ENCODE data around the gene NKX1-2.

Gene NKX1-2

DNA sequence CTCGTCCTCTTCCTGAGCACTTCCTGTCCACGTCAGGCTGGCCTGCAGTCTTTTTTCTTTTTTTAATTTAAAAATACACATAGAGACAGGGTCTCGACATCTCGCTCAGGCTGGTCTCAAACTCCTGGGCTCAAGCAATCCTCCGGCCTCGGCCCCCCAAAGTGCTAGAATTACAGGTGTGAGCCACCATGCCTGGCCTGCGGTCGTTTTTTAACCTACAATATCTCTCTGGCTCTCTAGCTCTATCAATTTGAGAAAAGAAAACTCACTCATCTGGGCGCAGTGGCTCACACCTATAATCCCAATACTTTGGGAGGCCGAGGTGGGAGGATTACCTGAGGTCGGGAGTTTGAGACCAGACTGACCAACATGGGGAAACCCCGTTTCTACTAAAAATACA lies 27.1 kb downstream of the NKX1-2 start:
- DNase-seq = no peak
- H3K9me3 Mint-ChIP-seq = no peaks in the 10 kb centered on the region
- peaks cover 25% of the 10 kb centered on the region for H3K27me3 Mint-ChIP-seq
- H3K4me3 Mint-ChIP-seq = no peak overlapping the region
- peaks cover 7% of the 10 kb centered on the region for H3K4me1 Mint-ChIP-seq
- H3K27ac Mint-ChIP-seq = no peak overlapping the region
- no peaks in the 10 kb centered on the region for H3K36me3 Mint-ChIP-seq (ENCODE audit: low read depth)
- ATAC-seq = no peak

DNA sequence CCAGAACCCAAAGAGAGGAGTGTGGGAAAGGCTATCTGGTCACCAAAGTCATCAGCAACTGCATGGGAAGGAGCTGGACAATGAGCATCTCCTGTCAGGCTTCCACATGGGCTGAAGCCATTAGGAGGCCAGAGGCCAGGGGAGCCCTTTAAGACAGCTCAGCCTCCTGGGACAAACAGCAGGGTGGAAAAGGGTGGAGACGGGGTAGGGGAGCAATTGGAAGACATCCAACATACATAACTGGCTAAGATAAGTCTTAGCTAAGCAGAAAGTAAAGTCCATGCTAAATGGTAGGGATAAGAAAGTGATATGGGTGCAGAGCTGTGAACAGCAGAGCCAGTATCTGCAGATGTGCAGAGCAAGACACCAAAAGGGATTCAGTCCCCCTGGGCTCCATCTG lies 29.6 kb downstream of the NKX1-2 start:
- H3K4me3 Mint-ChIP-seq = no peak overlapping the region
- no peak for ATAC-seq
- H3K27me3 Mint-ChIP-seq = peaks cover 23% of the 10 kb centered on the region
- no peaks in the 10 kb centered on the region for H3K36me3 Mint-ChIP-seq (ENCODE audit: low read depth)
- H3K9me3 Mint-ChIP-seq = no peaks in the 10 kb centered on the region
- H3K4me1 Mint-ChIP-seq = peaks cover 18% of the 10 kb centered on the region
- H3K27ac Mint-ChIP-seq = no peak overlapping the region
- DNase-seq = no peak

DNA sequence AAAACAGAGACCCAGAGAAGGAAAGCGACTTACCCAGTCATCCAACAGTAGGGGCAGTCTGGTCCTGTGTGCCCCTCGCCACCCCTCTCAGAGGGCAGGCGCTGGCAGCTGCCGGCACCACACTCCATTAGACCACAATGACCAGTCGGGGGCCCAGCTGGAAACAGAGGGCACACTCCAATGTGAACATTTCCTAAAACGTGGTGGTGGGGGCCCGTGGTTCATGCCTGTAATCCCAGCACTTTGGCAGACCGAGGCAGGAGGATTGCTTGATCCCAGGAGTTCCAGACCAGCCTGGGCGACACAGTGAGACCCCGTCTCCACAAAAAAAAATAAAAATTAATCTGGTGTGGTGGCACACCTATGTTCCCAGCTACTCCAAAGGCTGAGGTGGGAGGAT lies 30.2 kb downstream of the NKX1-2 start:
- peaks cover 22% of the 10 kb centered on the region for H3K27me3 Mint-ChIP-seq
- peak overlapping the region; percentile 82 for H3K4me3 Mint-ChIP-seq
- peak overlapping the region; percentile 49 for H3K27ac Mint-ChIP-seq
- no peaks in the 10 kb centered on the region for H3K36me3 Mint-ChIP-seq (ENCODE audit: low read depth)
- ATAC-seq = no peak
- no peak for DNase-seq
- H3K4me1 Mint-ChIP-seq = peaks cover 18% of the 10 kb centered on the region
- H3K9me3 Mint-ChIP-seq = no peaks in the 10 kb centered on the region

DNA sequence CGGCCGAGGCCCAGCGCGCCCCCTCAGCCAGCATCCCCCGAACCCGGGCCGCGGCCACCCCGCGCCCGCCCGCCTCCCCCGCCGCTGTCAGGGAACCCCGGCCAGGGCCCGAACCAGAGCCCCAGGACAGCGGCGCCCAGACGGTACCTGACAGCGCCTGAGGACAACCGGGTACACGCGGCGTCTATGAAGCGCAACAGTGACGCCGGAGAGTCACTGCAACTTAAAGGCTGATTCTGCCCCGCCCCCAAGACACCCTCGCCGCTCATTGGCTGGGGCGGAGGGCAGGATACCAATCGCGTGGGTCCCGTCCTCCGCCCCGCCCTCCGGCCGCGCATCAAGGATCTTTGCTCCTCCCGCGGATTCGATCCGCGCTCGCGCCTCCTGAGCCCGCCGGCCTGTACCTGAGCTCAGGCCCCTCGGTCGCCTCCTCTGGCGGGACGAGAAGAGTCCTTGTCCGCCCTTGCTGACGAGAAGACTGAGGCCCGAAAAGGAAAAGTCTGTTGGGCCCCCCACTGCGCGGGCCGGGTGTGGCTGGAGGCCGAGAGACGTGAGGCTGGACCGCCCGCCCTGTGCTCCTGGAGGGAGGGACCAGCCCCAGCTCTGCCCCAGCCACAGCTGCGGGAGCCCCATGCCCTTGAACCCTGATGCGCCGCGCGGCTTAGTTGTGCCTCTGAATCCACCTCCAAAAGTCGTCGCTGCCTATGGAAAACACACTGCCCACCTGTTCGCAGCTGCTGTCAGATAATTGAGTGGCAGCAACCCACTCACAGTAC lies 30.9 kb downstream of the NKX1-2 start, which contains the start of gene OAT:
TSS of gene OAT (minus strand) at position 198 of the 776 bp plus-strand sequence. CDS start 6,752 bp downstream, outside the sequence.
- peak within 1 kb of the TSS; percentile 82 for H3K4me3 Mint-ChIP-seq
- H3K9me3 Mint-ChIP-seq = no peaks in the 10 kb centered on the region
- DNase-seq (peak; percentile 95), ATAC-seq (peak; percentile 96)
- peaks cover 18% of the 10 kb centered on the region for H3K4me1 Mint-ChIP-seq
- peaks cover 15% of the 10 kb centered on the region for H3K27me3 Mint-ChIP-seq
- H3K36me3 Mint-ChIP-seq (ENCODE audit: low read depth) = no peaks in the 10 kb centered on the region
- H3K27ac Mint-ChIP-seq = peak within 1 kb of the TSS; percentile 60

DNA sequence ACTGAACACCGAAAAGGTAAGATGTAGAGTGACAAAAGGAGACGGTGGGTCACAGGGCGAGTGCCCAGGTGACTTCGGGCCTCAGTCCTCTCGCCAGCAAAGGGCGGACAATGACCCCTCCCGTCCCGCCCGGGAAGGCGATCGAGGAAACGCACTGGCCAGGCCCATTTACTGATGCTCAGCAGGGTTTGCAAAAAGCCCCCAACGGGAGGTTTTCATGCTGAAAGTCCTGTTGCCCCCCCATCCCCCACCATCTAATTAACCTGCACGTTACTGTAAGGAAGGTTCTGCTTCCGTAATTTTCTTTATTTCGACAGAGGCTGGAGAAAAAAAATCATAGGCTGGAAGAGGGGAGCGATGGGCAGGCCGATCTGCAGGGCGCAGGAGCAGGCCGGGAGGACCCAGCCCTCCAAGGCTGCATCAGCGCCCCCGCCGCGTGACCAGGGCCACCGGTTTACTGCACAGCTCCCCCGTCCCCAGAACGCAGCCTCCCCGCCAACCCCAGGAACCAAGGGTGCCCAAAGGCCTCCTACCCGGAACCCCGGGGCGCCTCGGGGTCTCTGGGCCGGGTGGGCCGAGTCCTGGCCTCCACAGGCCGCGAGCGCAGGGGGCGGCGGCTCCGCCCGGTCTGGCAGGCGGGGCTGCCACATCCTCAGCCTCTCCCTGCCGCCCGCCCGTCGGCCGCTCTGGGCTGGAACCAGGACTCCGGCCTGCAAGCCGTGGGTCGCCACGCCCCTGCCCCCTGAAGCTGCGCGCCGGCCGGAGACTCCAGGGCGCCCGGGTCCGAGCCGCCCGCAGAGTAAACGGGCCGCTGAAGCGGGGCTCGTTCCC lies 31.7 kb downstream of the NKX1-2 start:
- no peaks in the 10 kb centered on the region for H3K36me3 Mint-ChIP-seq (ENCODE audit: low read depth)
- no peak overlapping the region for H3K27ac Mint-ChIP-seq
- peaks cover 18% of the 10 kb centered on the region for H3K4me1 Mint-ChIP-seq
- peak; percentile 58 for DNase-seq
- ATAC-seq = peak; percentile 35
- peaks cover 8% of the 10 kb centered on the region for H3K27me3 Mint-ChIP-seq
- peak overlapping the region; percentile 82 for H3K4me3 Mint-ChIP-seq
- no peaks in the 10 kb centered on the region for H3K9me3 Mint-ChIP-seq

DNA sequence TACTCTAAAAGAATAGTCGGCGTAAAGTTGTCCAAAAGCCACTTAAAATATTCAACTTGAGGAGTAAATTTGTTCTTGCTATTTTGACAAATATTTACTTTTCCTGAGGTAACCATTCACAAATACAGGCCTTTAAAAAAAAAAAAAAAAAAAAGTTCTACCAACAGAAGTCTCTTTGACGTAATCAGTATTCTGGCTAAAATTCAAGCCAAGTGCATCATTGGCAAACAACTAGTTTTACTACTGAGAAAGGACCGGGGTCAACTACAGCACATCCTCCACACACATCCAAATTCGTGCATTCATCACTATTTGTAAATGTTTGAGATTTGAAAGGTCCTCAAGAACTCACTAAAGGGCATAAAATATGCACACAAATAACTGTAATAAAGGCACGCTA lies 33.1 kb downstream of the NKX1-2 start:
- H3K27ac Mint-ChIP-seq = no peak overlapping the region
- H3K36me3 Mint-ChIP-seq (ENCODE audit: low read depth) = peaks cover 5% of the 10 kb centered on the region
- ATAC-seq (no peak), DNase-seq (no peak)
- H3K9me3 Mint-ChIP-seq = no peaks in the 10 kb centered on the region
- H3K4me3 Mint-ChIP-seq = peak overlapping the region; percentile 49
- H3K27me3 Mint-ChIP-seq = peaks cover 3% of the 10 kb centered on the region
- peaks cover 18% of the 10 kb centered on the region for H3K4me1 Mint-ChIP-seq

DNA sequence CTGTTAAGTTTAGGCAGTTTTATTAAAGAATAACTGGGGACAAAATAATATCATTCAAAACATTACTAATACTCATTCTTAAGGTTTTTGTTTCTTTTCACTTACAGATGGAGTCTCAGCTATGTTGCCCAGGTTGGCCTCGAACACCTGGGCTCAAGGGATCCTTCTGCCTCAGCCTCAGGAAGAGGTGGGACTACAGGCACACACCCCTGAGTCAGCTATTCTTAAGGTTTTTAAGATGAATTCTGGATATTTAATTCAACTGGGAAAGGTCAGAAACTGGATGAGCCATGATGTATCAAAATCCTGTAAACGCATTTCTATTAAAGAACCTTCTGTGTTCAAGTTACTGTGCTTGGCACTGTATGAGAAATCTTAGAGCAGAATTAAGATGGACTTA lies 34.6 kb downstream of the NKX1-2 start:
- Mint-ChIP-seq H3K4me3 (no peak overlapping the region), H3K27ac (no peak overlapping the region), H3K9me3 (no peaks in the 10 kb centered on the region), H3K4me1 (peaks cover 18% of the 10 kb centered on the region), H3K36me3 (ENCODE audit: low read depth) (peaks cover 7% of the 10 kb centered on the region), H3K27me3 (peaks cover 3% of the 10 kb centered on the region)
- no peak for DNase-seq
- no peak for ATAC-seq

DNA sequence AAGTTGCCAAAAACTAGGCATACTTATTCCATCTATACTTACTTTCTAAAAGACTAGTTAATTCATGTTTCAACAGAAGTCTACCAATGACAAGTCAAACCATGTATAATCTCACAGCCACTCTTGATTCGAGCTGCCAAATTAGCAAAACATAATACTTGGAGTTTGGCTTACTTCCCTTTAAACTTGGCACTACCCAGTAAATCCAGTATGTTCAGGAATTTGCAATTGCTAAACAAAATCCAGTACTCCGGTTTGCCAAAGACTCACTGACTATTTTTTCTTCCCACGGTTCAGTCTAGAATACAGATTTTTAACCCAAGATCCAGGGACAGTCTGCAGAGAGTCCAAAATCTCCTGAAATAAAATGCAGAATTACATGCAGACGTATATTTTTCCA lies 35.8 kb downstream of the NKX1-2 start:
- Mint-ChIP-seq H3K4me3 (no peak overlapping the region), H3K4me1 (peaks cover 15% of the 10 kb centered on the region), H3K9me3 (no peaks in the 10 kb centered on the region), H3K27me3 (no peaks in the 10 kb centered on the region), H3K36me3 (ENCODE audit: low read depth) (peaks cover 13% of the 10 kb centered on the region), H3K27ac (no peak overlapping the region)
- ATAC-seq = no peak
- DNase-seq = no peak

DNA sequence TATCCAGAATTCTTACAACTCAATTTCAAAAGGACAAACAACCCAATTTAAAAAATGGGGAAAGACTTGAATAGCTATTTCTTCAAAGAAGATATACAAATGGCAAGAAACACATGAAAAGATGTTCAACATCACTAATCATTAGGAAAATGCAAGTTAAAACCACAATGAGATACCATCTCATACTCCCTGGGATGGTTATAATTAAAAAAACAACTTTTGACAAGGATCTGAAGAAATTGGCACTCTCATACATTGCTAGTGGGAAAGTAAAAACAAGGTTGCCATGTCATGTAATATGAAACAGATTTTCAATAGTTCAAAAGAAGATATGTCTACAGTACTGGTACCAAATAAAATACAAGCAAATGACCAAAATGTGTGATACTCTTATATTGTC lies 40.1 kb downstream of the NKX1-2 start:
- no peak overlapping the region for H3K4me3 Mint-ChIP-seq
- H3K27me3 Mint-ChIP-seq = no peaks in the 10 kb centered on the region
- no peak overlapping the region for H3K27ac Mint-ChIP-seq
- H3K9me3 Mint-ChIP-seq = no peaks in the 10 kb centered on the region
- no peaks in the 10 kb centered on the region for H3K4me1 Mint-ChIP-seq
- ATAC-seq = no peak
- DNase-seq = no peak
- H3K36me3 Mint-ChIP-seq (ENCODE audit: low read depth) = peaks cover 26% of the 10 kb centered on the region

DNA sequence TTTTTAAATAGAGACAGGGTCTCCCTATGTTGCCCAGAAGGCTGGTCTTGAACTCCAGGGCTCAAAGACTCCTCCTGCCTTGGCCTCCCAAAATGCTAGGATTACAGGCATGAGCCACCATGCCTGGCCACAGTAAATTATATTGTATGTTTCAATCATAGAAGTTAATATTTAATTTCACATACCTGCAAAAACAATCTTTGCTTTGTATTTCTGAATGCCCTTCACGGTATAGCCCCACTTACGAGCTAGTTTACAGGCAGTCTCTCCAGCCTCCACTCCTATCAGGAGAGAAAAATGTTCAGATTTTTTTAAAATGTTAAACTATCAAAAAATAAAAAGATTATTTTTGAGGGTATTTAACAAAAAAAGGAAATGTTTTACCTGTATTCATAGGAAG lies 41.5 kb downstream of the NKX1-2 start:
- peaks cover 5% of the 10 kb centered on the region for H3K4me1 Mint-ChIP-seq
- H3K4me3 Mint-ChIP-seq = no peak overlapping the region
- ATAC-seq (no peak), DNase-seq (no peak)
- no peaks in the 10 kb centered on the region for H3K27me3 Mint-ChIP-seq
- no peaks in the 10 kb centered on the region for H3K9me3 Mint-ChIP-seq
- peaks cover 32% of the 10 kb centered on the region for H3K36me3 Mint-ChIP-seq (ENCODE audit: low read depth)
- no peak overlapping the region for H3K27ac Mint-ChIP-seq

DNA sequence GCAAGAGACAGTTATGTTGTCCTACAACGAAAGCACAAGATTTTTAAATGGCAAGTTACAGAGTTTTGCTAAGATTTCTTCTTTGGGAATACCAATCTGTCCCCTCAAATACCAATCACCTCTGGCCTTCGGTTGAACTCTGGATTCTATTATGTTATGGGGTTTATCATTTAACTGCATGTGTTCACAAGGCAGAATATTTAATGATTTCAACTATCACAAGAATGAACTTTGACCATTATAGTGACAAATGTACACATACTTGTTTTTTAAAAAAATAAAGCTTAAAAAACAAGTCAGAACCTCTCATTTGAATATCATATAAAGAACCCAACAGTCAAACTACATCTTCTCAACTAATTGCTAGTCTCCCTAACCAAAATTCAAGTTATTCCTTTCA lies 42.4 kb downstream of the NKX1-2 start:
- Mint-ChIP-seq H3K4me1 (peaks cover 7% of the 10 kb centered on the region), H3K36me3 (ENCODE audit: low read depth) (peaks cover 34% of the 10 kb centered on the region), H3K9me3 (no peaks in the 10 kb centered on the region), H3K27me3 (no peaks in the 10 kb centered on the region), H3K4me3 (no peak overlapping the region), H3K27ac (no peak overlapping the region)
- ATAC-seq (no peak), DNase-seq (no peak)

DNA sequence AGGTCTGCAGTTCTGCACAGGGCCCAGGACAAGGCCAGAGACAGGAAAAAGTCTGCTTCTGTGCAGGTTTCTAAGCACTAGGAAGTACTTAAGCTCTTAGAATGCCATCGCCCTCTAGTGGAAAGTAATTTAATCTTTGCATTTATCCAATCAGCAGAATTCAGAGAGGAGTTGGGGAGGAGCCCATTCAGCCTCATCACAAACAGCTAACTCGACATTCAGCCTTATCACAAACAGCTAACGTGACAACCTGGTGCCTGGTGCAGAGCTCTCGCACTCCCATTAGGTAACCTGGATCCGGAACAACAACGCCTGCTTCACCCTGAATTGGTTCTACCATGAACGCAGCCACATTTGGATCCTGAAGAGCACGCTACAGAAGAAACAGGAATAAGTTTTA lies 46.3 kb downstream of the NKX1-2 start:
- peaks cover 28% of the 10 kb centered on the region for H3K36me3 Mint-ChIP-seq (ENCODE audit: low read depth)

DNA sequence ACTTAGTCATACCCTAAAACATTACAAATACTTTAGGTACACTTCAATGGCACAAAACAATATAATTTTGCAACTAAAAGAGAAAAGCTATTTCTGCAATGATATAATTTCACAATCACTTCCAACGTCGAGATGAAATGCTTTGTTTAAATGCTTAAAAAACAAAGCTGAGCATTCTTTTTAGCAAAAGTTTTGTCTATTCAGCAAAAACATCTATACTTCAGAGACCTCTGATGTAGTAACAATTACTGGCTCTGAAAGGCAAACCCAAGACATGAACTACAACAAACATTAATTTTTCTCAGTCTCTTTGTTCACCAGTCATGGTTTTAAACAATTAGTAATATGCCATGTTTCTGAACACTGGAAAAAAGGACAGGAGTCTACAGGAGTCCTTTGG lies 47.6 kb downstream of the NKX1-2 start:
- H3K9me3 Mint-ChIP-seq = no peaks in the 10 kb centered on the region
- no peak overlapping the region for H3K4me3 Mint-ChIP-seq
- no peaks in the 10 kb centered on the region for H3K27me3 Mint-ChIP-seq

More for the DNA sequence above, 46.3 kb downstream of the NKX1-2 start:
- H3K27me3 Mint-ChIP-seq = no peaks in the 10 kb centered on the region
- H3K9me3 Mint-ChIP-seq = no peaks in the 10 kb centered on the region
- ATAC-seq = peak; percentile 96
- no peak for DNase-seq
- H3K4me1 Mint-ChIP-seq = peaks cover 7% of the 10 kb centered on the region
- H3K27ac Mint-ChIP-seq = no peak overlapping the region
- H3K4me3 Mint-ChIP-seq = no peak overlapping the region

DNA sequence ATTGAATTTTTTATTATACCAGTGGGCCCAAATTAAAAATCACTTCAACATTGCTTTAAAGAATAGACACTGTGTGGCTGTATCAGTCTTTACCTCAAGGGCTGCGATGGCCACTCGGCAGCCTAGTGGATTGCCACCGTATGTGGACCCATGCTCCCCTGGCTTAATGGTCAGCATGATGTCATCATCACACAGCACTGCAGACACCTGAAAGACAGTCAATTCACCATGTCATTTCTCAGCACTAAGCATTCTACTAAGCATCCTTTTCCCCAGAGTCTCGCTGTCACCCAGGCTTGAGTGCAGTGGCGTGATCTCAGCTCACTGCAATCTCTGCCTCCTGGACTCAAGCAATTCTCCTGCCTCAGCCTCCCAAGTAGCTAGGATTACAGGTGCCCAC lies 48.2 kb downstream of the NKX1-2 start:
- no peak overlapping the region for H3K4me3 Mint-ChIP-seq
- H3K27me3 Mint-ChIP-seq = no peaks in the 10 kb centered on the region
- ATAC-seq (no peak), DNase-seq (no peak)
- no peaks in the 10 kb centered on the region for H3K9me3 Mint-ChIP-seq
- H3K4me1 Mint-ChIP-seq = peaks cover 7% of the 10 kb centered on the region
- no peak overlapping the region for H3K27ac Mint-ChIP-seq
- peaks cover 20% of the 10 kb centered on the region for H3K36me3 Mint-ChIP-seq (ENCODE audit: low read depth)

More for the DNA sequence above, 47.6 kb downstream of the NKX1-2 start:
- Mint-ChIP-seq H3K36me3 (ENCODE audit: low read depth) (peaks cover 24% of the 10 kb centered on the region), H3K4me1 (peaks cover 7% of the 10 kb centered on the region), H3K27ac (no peak overlapping the region)
- ATAC-seq = no peak
- no peak for DNase-seq
